ENCODE data around the gene FCRLB.
"Not testable (repeated sequence)": the region's sequence is repeated elsewhere in the genome, so short reads cannot be mapped to it uniquely, and the experiment has no call there.

The FCRLB gene

GRCh38 chr1:161720956-161721737 lies at the start of gene FCRLB:
FCRLB (plus strand) TSS chr1:161721544; CDS start chr1:161722673, 1,129 bp downstream.
- DNase-seq (ENCODE audit: low read depth): no peak

- DNase-seq (ENCODE audit: low read depth): not testable (repeated sequence)
Observed at GRCh38 chr1:161673437-161673836, 47.9 kb upstream of the FCRLB start.

- DNase-seq (ENCODE audit: low read depth): not testable (repeated sequence)
Observed at GRCh38 chr1:161674447-161674846, 46.9 kb upstream of the FCRLB start.

GRCh38 chr1:161674908-161675307 lies 46.4 kb upstream of the FCRLB start:
- DNase-seq (ENCODE audit: low read depth): not testable (repeated sequence)

- no peak for DNase-seq (ENCODE audit: low read depth)
Observed at GRCh38 chr1:161676441-161676840, 44.9 kb upstream of the FCRLB start.

GRCh38 chr1:161676958-161677689 lies 44.2 kb upstream of the FCRLB start:
- DNase-seq (ENCODE audit: low read depth): no peak

GRCh38 chr1:161678500-161678899 lies 42.8 kb upstream of the FCRLB start:
- no peak for DNase-seq (ENCODE audit: low read depth)

GRCh38 chr1:161681879-161682278 lies 39.5 kb upstream of the FCRLB start:
- no peak for DNase-seq (ENCODE audit: low read depth)

- no peak for DNase-seq (ENCODE audit: low read depth)
Observed at GRCh38 chr1:161688946-161689345, 32.4 kb upstream of the FCRLB start.

- no peak for DNase-seq (ENCODE audit: low read depth)
Observed at GRCh38 chr1:161691846-161692245, 29.5 kb upstream of the FCRLB start.

GRCh38 chr1:161693020-161693712 lies 28.2 kb upstream of the FCRLB start:
- DNase-seq (ENCODE audit: low read depth): not testable (repeated sequence)

- not testable (repeated sequence) for DNase-seq (ENCODE audit: low read depth)
Observed at GRCh38 chr1:161698302-161698701, 23.0 kb upstream of the FCRLB start.

- no peak for DNase-seq (ENCODE audit: low read depth)
Observed at GRCh38 chr1:161702250-161702649, 19.1 kb upstream of the FCRLB start.

- no peak for DNase-seq (ENCODE audit: low read depth)
Observed at GRCh38 chr1:161705537-161705936, 15.8 kb upstream of the FCRLB start.

- DNase-seq (ENCODE audit: low read depth): no peak
Observed at GRCh38 chr1:161706113-161706481, 15.2 kb upstream of the FCRLB start.

GRCh38 chr1:161706482-161707347 lies 14.6 kb upstream of the FCRLB start, which contains the start of gene FCRLA:
FCRLA (plus strand) TSS chr1:161707229; CDS start chr1:161707265, 36 bp downstream.
- DNase-seq (ENCODE audit: low read depth): no peak

- DNase-seq (ENCODE audit: low read depth): no peak
Observed at GRCh38 chr1:161707503-161707902, 13.8 kb upstream of the FCRLB start.

- DNase-seq (ENCODE audit: low read depth): no peak
Observed at GRCh38 chr1:161709373-161709772, 12.0 kb upstream of the FCRLB start.

GRCh38 chr1:161710560-161710959 lies 10.8 kb upstream of the FCRLB start:
- DNase-seq (ENCODE audit: low read depth): no peak

GRCh38 chr1:161718559-161719324 lies 2.6 kb upstream of the FCRLB start:
- no peak for DNase-seq (ENCODE audit: low read depth)

GRCh38 chr1:161719325-161719611 lies 2.1 kb upstream of the FCRLB start:
- no peak for DNase-seq (ENCODE audit: low read depth)

Data from CMK (cell line).